SK-N-SH (cell line): ENCODE results near the gene AUH. TPM values are rescaled to one million over a fixed set of nuclear protein-coding genes. Genes with fewer than 3 reads are reported as not detected.

Experiments
- CTCF ChIA-PET: fragments of 300-600, 350-600 bp; formaldehyde crosslinking; extraction: SDS; loops from one replicate; lab custom pipeline; 2021; lab: Yijun Ruan, JAX
- POLR2A ChIA-PET: fragments of 350-600 bp; sonication (Branson Sonifier 250); formaldehyde crosslinking; extraction: SDS; loops from one replicate; lab custom pipeline; 2020; ENCODE audit warnings: antibody characterized with exemption, inconsistent platforms; lab: Yijun Ruan, JAX
- DNase-seq: peaks from one replicate; pipeline ENCODE4 v3.0.0; 2012
- H2AFZ ChIP-seq: fragments of 200-600 bp; sonication (generic); 2 replicates; pipeline ENCODE4 v1.8.1; 2016; ENCODE audit warnings: antibody characterized with exemption, mild to moderate bottlenecking, low read depth
- H3F3A ChIP-seq: fragments of 200-600 bp; sonication (generic); replicated peaks from 2 replicates; pipeline ENCODE3; 2016; ENCODE audit warnings: antibody characterized with exemption, mild to moderate bottlenecking; ENCODE audit not compliant: insufficient read depth
- H3K27ac ChIP-seq, 2 experiments: fragments of 200-500 bp in 1 of 2; fragments of 200-600 bp in 1 of 2; sonication (Bioruptor generic) in 1 of 2; sonication (generic), shearing (Covaris generic) in 1 of 2; 2 replicates each; pipeline versions ENCODE4 v1.5.1 to v1.6.1; 2014 to 2016; ENCODE audit warnings: low read depth in 2 of 2, inconsistent platforms in 1 of 2, low read length in 1 of 2, mild to moderate bottlenecking in 1 of 2, mixed read lengths in 1 of 2
- H3K27me3 ChIP-seq: fragments of 200-600 bp; sonication (generic), shearing (Covaris generic); 2 replicates; pipeline ENCODE4 v1.6.1; 2016; ENCODE audit warnings: mixed run types; ENCODE audit not compliant: insufficient read depth
- H3K36me3 ChIP-seq, 2 experiments: fragments of 200-500 bp in 1 of 2; fragments of 200-600 bp in 1 of 2; sonication (Bioruptor generic) in 1 of 2; sonication (generic) in 1 of 2; replicated peaks in 1 of 2; 2 replicates each; pipeline versions ENCODE3 to v1.5.1; 2014 to 2016; ENCODE audit warnings: low read length in 1 of 2, mild to moderate bottlenecking in 1 of 2; ENCODE audit not compliant: insufficient read depth in 2 of 2, control insufficient read depth in 1 of 2
- H3K4me1 ChIP-seq, 2 experiments: fragments of 200-500 bp in 1 of 2; fragments of 200-600 bp in 1 of 2; sonication (Bioruptor generic) in 1 of 2; sonication (generic), shearing (Covaris generic) in 1 of 2; 2 replicates each; pipeline versions ENCODE4 v1.5.1 to v1.6.1; 2014 to 2016; ENCODE audit warnings: low read depth in 1 of 2, low read length in 1 of 2, mixed run types in 1 of 2; ENCODE audit not compliant: insufficient read depth in 2 of 2, control insufficient read depth in 1 of 2
- H3K4me2 ChIP-seq: fragments of 200-600 bp; sonication (generic), shearing (Covaris generic); 2 replicates; pipeline ENCODE4 v1.6.1; 2017; ENCODE audit warnings: mixed run types
- H3K4me3 ChIP-seq, 2 experiments: fragments of 200-500 bp in 1 of 2; fragments of 200-600 bp in 1 of 2; sonication (Bioruptor generic) in 1 of 2; sonication (generic), shearing (Covaris generic) in 1 of 2; 2 replicates each; pipeline versions ENCODE4 v1.5.1 to v1.8.1; 2014 to 2016; ENCODE audit warnings: low read depth in 2 of 2, inconsistent platforms in 1 of 2, low read length in 1 of 2, mild to moderate bottlenecking in 1 of 2, mixed read lengths in 1 of 2, moderate library complexity in 1 of 2
- H3K79me2 ChIP-seq: fragments of 200-600 bp; sonication (generic); 2 replicates; pipeline ENCODE4 v1.8.1; 2017; ENCODE audit warnings: mild to moderate bottlenecking; ENCODE audit not compliant: insufficient read depth
- H3K9ac ChIP-seq: fragments of 200-600 bp; sonication (generic); 2 replicates; pipeline ENCODE4 v1.6.1; 2017; ENCODE audit warnings: mixed run types
- H3K9me2 ChIP-seq: fragments of 200-600 bp; sonication (generic); 2 replicates; pipeline ENCODE4 v1.6.1; 2017; ENCODE audit warnings: mixed run types
- H3K9me3 ChIP-seq: fragments of 200-600 bp; sonication (generic); 2 replicates; pipeline ENCODE4 v1.6.1; 2017; ENCODE audit warnings: mixed run types, mild to moderate bottlenecking, moderate library complexity
- H4K20me1 ChIP-seq: fragments of 200-600 bp; sonication (generic); 2 replicates; pipeline ENCODE4 v1.6.1; 2017; ENCODE audit warnings: mild to moderate bottlenecking, mixed run types; ENCODE audit not compliant: insufficient read depth
- CTCF ChIP-seq: fragments of 200-600 bp; sonication (generic); IDR thresholded peaks from 2 replicates; pipeline ENCODE4 v1.6.1; 2017; ENCODE audit warnings: antibody characterized with exemption, mild to moderate bottlenecking, moderate library complexity
- ELF1 ChIP-seq: IDR thresholded peaks from 2 replicates; pipeline ENCODE4 v1.4.0; 2012
- FOSL2 ChIP-seq: IDR thresholded peaks from 2 replicates; pipeline ENCODE4 v1.4.0; 2012; ENCODE audit warnings: low read depth, mild to moderate bottlenecking, moderate library complexity, borderline replicate concordance
- FOXJ3 ChIP-seq: sonication (generic); formaldehyde crosslinking; IDR thresholded peaks from 2 replicates; pipeline ENCODE4 v1.5.1; 2020; ENCODE audit warnings: mild to moderate bottlenecking, missing genetic modification reagents
- FOXM1 ChIP-seq: IDR thresholded peaks from 2 replicates; pipeline ENCODE4 v1.4.0; 2012; ENCODE audit warnings: low read depth, mild to moderate bottlenecking
- GABPA ChIP-seq: IDR thresholded peaks from 2 replicates; pipeline ENCODE4 v1.4.0; 2012; ENCODE audit warnings: low read depth, mild to moderate bottlenecking
- GATA2 ChIP-seq: sonication (generic); formaldehyde crosslinking; IDR thresholded peaks from 2 replicates; pipeline ENCODE4 v1.5.0; 2020; ENCODE audit warnings: mild to moderate bottlenecking, missing genetic modification reagents
- IRF3 ChIP-seq: fragments of 150-350 bp; IDR thresholded peaks from 2 replicates; pipeline ENCODE4 v1.6.1; 2016; ENCODE audit warnings: mild to moderate bottlenecking, low read depth, low read length
- MEF2A ChIP-seq: IDR thresholded peaks from 2 replicates; pipeline ENCODE4 v1.4.0; 2012; ENCODE audit warnings: low read depth, borderline replicate concordance
- MXI1 ChIP-seq: IDR thresholded peaks from 2 replicates; pipeline ENCODE4 v1.6.1; 2012; ENCODE audit warnings: mild to moderate bottlenecking, low read depth, low read length, improper control_type of control experiment
- NRF1 ChIP-seq: IDR thresholded peaks from 2 replicates; pipeline ENCODE4 v1.6.1; 2012; ENCODE audit warnings: low read depth, mild to moderate bottlenecking, low read length
- RCOR1 ChIP-seq: fragments of 150-350 bp; IDR thresholded peaks from 2 replicates; pipeline ENCODE4 v1.6.1; 2017; ENCODE audit warnings: antibody characterized with exemption, low read length
- RFX5 ChIP-seq: IDR thresholded peaks from 2 replicates; pipeline ENCODE4 v1.6.1; 2012; ENCODE audit warnings: mild to moderate bottlenecking, improper control_type of control experiment, low read length
- SIN3A ChIP-seq: IDR thresholded peaks from 2 replicates; pipeline ENCODE4 v1.6.1; 2012; ENCODE audit warnings: low read depth, mild to moderate bottlenecking, low read length, moderate library complexity, borderline replicate concordance
- TAF1 ChIP-seq: IDR thresholded peaks from 2 replicates; pipeline ENCODE4 v1.6.1; 2012; ENCODE audit warnings: low read depth, mild to moderate bottlenecking, low read length, moderate library complexity, borderline replicate concordance
- WGBS: methylation state at CpG from one replicate; pipeline ENCODE4 v1.1.6; 2017; ENCODE audit warnings: low lambda C conversion rate; 5-methylcytosine and 5-hydroxymethylcytosine counted together
- polyA plus RNA-seq, 3 experiments: library from polyadenylated mRNA; depleted of rRNA; stranded (reverse); fragments of >200 nt; gene quantifications; 2 replicates each; pipeline ENCODE4 v1.2.3, GENCODE V29; 2012
- TF ChIP-seq, protein P1 (sequence below): IDR thresholded peaks from 2 replicates; pipeline ENCODE4 v1.4.0; 2012; ENCODE audit warnings: low read depth, borderline replicate concordance

AUH gene
- polyA plus RNA-seq, 1 of the 3 experiments (the other 2 are of a cell fraction) = 7.6 TPM

GRCh38 chr9:91359734-91360470 is 1.8 kb downstream of the AUH start (continued):
- TF ChIP-seq IRF3 = no peak

DNA sequence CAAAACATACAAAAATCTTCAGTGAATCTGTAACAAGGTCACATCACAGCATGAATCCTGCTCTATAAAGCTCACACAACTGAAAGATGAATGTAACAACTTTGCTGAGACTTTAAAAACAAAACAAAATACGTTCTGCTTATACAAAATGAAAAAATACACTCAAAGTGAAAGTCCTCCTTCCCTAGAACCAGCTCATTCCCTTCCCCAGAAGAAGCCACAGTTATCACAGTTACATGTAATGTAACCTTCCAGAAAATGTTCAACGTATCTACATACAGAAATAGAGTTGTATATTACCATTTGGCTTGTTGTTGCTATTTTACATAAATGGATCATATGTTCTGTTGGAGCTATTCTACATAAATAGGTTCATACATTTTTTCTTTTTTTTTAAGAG is 2.6 kb downstream of the AUH start:
- Histone ChIP-seq H3K36me3 (peaks cover 14% of the 10 kb centered on the region in 2 experiments), H2AFZ (no peak overlapping the region), H3K27ac (no peak overlapping the region), H4K20me1 (no peaks in the 10 kb centered on the region), H3F3A (no peaks in the 10 kb centered on the region), H3K79me2 (peaks cover 45% of the 10 kb centered on the region), H3K4me3 (no peak overlapping the region), H3K4me2 (no peak overlapping the region), H3K4me1 (peaks cover 3 to 12% of the 10 kb centered on the region in 2 experiments; a peak in 3 of 4 replicates), H3K9me2 (no peaks in the 10 kb centered on the region), H3K9me3 (no peaks in the 10 kb centered on the region), H3K27me3 (no peaks in the 10 kb centered on the region), H3K9ac (no peak overlapping the region)
- ChIA-PET POLR2A (no interaction called here), CTCF (no interaction called here)
- WGBS = 97% methylated on average over 2 of the region's 2 CpGs
- TF ChIP-seq ELF1 = no peak
- no peak for DNase-seq

DNA sequence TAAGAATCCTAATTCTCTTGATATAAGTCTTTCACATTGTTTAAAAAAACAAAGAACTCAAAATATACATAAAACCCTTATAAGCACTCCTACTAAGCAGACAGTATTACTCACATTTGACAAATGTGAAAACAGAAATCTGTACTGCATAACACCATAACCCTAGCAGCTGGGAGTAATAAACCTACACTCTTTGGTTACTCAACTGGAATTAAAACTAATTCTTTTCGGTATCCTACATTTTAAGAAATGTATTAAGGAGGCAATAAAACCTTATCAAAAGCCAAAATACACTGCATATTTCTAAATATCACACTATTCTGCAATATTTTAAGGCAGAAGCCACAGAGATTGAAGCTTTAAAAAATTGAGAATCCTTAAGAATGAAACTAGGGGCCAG is 6.8 kb downstream of the AUH start:
- peaks cover 28% of the 10 kb centered on the region for H3K79me2 ChIP-seq
- H3K9ac ChIP-seq = no peak overlapping the region
- no peaks in the 10 kb centered on the region for H3F3A ChIP-seq
- no peaks in the 10 kb centered on the region for H4K20me1 ChIP-seq
- H3K27me3 ChIP-seq = no peaks in the 10 kb centered on the region
- WGBS = 93% methylated on average over 1 of the region's 1 CpG
- no peak overlapping the region for H3K27ac ChIP-seq
- H3K36me3 ChIP-seq = peaks cover 16 to 22% of the 10 kb centered on the region in 2 experiments
- no peaks in the 10 kb centered on the region for H3K9me2 ChIP-seq
- no peak overlapping the region for H3K4me2 ChIP-seq
- H3K4me3 ChIP-seq = no peak overlapping the region
- H3K4me1 ChIP-seq = no peaks in the 10 kb centered on the region; a peak in 2 of 4 replicates
- H3K9me3 ChIP-seq = no peaks in the 10 kb centered on the region
- no peak for DNase-seq
- POLR2A ChIA-PET = no interaction called here
- H2AFZ ChIP-seq = no peak overlapping the region
- CTCF ChIA-PET = interaction anchor here (2.7 kb wide), 1 partner anchor 318 kb away, joined by 9 read pairs; no protein-coding TSS in a partner anchor
- TF ChIP-seq SIN3A (no peak), TAF1 (no peak), FOSL2 (no peak), GATA2 (CRISPR knock-in tag) (no peak), RCOR1 (no peak), CTCF (no peak), NRF1 (no peak), GABPA (no peak), FOXM1 (no peak), MXI1 (no peak), MEF2A (no peak), FOXJ3 (CRISPR knock-in tag) (no peak), IRF3 (no peak), RFX5 (no peak)
- TF ChIP-seq, protein P1, sequence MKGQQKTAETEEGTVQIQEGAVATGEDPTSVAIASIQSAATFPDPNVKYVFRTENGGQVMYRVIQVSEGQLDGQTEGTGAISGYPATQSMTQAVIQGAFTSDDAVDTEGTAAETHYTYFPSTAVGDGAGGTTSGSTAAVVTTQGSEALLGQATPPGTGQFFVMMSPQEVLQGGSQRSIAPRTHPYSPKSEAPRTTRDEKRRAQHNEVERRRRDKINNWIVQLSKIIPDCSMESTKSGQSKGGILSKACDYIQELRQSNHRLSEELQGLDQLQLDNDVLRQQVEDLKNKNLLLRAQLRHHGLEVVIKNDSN = no peak
